HT1080 (cell line): ENCODE data around the gene CTNNBL1. TPM values are rescaled to one million over a fixed set of nuclear protein-coding genes. Genes with fewer than 3 reads are reported as not detected.

Source experiments
- DNase-seq: peaks from one replicate; pipeline ENCODE4 v3.0.0-alpha.2; 2015; ENCODE audit warnings: low read depth
- total RNA-seq: library from RNA; depleted of rRNA; stranded (reverse); fragments of >200 nt; shearing (Covaris generic); gene quantifications from 2 replicates; pipeline ENCODE4 v1.2.3, GENCODE V29; 2014; rRNA removed

The CTNNBL1 gene
- total RNA-seq, 1 experiment from 2014 or later, result 43.1 TPM

GRCh38 chr20:37914672-37915433 lies 221.0 kb downstream of the CTNNBL1 start:
- DNase-seq, result no peak

GRCh38 chr20:37915434-37915787 lies 221.6 kb downstream of the CTNNBL1 start:
- DNase-seq, result no peak

DNA sequence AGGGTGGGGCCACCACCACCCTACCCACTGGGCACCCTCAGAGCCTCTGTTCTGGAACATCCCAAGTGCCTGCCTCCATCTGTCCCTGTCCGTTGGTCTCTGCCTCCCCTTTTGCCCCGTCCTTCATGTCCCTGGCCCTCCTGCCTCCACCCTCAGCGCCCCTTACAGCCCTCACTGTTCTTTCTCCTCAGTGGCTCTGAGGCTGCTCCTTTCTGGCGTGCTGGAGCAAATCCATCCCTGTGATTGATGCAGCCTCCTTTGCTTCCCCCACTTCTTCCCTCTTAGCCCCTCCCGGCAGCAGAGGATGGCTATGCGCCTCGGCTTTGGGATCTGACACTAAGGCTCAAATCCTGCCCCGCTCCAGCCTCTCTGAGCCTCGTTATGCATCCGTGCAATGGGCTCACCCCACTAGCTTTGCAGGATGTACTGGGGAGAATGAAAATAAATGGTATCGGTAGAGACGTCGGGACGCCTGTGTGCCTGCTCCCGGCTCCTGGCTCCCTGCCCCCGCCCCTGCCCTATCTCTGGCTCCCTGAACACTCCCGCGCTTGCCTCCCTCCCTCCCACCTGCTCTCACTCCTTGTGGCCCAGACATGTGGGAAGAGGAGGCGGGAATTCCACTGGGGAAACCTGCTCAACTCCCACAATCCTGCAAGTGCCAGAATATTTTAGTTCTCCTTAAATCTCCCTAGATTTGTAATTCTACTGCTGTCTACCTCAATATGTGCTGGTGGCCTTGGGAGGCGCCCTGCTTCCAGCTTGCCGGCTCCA lies 222.2 kb downstream of the CTNNBL1 start:
- no peak for DNase-seq

DNA sequence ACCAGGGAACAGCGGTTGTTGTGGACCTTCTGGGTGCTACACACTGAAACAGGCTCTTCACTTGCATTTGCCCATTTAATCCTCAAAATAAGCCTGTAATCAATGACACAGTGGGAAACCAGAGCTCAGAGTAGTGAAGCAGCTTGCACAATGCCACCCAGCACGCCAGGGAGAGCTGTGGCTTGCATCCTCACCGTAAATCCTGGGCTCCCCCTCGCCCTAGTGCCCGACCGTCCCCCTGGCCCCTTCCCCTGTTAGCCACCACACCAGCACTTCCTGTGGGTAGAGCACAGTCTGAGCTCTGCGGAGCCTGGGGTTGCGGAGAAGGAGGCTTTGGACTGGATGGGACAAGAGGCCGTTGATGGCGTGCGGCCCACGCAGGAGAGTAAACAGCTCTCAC lies 223.6 kb downstream of the CTNNBL1 start:
- no peak for DNase-seq

DNA sequence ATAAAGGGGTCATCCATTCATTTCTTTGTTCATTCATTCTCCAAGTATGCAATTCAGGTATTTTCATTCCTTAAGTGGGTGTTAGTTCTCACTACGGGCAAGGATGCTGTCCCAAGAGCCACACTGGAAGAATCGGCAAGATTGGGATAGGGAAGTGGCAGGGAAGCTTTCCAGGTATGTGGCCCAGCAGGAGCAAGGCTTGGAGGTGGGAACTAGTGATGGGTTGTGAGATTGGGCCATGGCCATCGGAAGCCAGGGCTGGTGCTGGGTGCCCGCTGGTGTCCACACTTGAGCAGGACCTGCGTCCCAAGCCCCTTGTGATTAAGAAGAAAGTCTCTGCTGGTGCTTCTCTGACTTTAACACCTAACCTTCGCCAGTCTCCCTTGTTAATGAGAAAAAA lies 224.2 kb downstream of the CTNNBL1 start:
- no peak for DNase-seq

- no peak for DNase-seq
These were observed 225.7 kb downstream of the CTNNBL1 start for GRCh38 chr20:37919389-37920040.

- DNase-seq, result no peak
These were observed 226.4 kb downstream of the CTNNBL1 start for GRCh38 chr20:37920270-37920669.

- no peak for DNase-seq
These were observed 227.0 kb downstream of the CTNNBL1 start for GRCh38 chr20:37920679-37921322.

- no peak for DNase-seq
These were observed 227.6 kb downstream of the CTNNBL1 start for GRCh38 chr20:37921341-37921929.

Other genes with a start within 250 kb of the CTNNBL1 start
- not detected in 2 replicates for gene NNAT, start 172.8 kb upstream of the CTNNBL1 start, total RNA-seq
- 37.1 and 44.9 TPM in 2 replicates for gene BLCAP, start 166.2 kb upstream of the CTNNBL1 start, total RNA-seq
- 0.27 TPM in 2 replicates for gene VSTM2L, start 209.1 kb downstream of the CTNNBL1 start, total RNA-seq